GM19452 (cell line): ENCODE data around the gene RELN.
A peak's percentile ranks its signal among the peaks of the same experiment; 100 is the strongest.
"Not testable (repeated sequence)": the region's sequence is repeated elsewhere in the genome, so short reads cannot be mapped to it uniquely, and the experiment has no call there.

Experiments used
- ATAC-seq: cut with Tn5 transposase; IDR thresholded peaks from one replicate; pipeline ENCODE4 v1.9.1; 2021; ENCODE audit not compliant: unreplicated experiment

The RELN gene

GRCh38 chr7:103989200-103989784 is at the start of gene RELN:
TSS of gene RELN (minus strand) at chr7:103989658. CDS start at chr7:103989356, 302 bp downstream.
- no peak for ATAC-seq

GRCh38 chr7:104038136-104038535 is 48.7 kb upstream of the RELN start:
- no peak for ATAC-seq

- ATAC-seq = not testable (repeated sequence)
Observed at GRCh38 chr7:104036889-104037288, 47.4 kb upstream of the RELN start.

- ATAC-seq = no peak
Observed at GRCh38 chr7:104035351-104035750, 45.9 kb upstream of the RELN start.

- no peak for ATAC-seq
Observed at GRCh38 chr7:104034679-104035078, 45.2 kb upstream of the RELN start.

- no peak for ATAC-seq
Observed at GRCh38 chr7:104033837-104034236, 44.4 kb upstream of the RELN start.

- no peak for ATAC-seq
Observed at GRCh38 chr7:104032486-104032885, 43.0 kb upstream of the RELN start.

GRCh38 chr7:104029765-104030164 is 40.3 kb upstream of the RELN start:
- ATAC-seq = no peak

- ATAC-seq = no peak
Observed at GRCh38 chr7:104024632-104025031, 35.2 kb upstream of the RELN start.

GRCh38 chr7:104023100-104023499 is 33.6 kb upstream of the RELN start:
- ATAC-seq = no peak

- no peak for ATAC-seq
Observed at GRCh38 chr7:104018425-104018824, 29.0 kb upstream of the RELN start.

GRCh38 chr7:104017001-104017400 is 27.5 kb upstream of the RELN start:
- ATAC-seq = no peak

GRCh38 chr7:104012835-104013234 is 23.4 kb upstream of the RELN start:
- ATAC-seq = no peak

- no peak for ATAC-seq
Observed at GRCh38 chr7:104011829-104012228, 22.4 kb upstream of the RELN start.

- ATAC-seq = no peak
Observed at GRCh38 chr7:104010052-104010909, 20.8 kb upstream of the RELN start.

GRCh38 chr7:104008107-104008506 is 18.6 kb upstream of the RELN start:
- ATAC-seq = no peak

- ATAC-seq = no peak
Observed at GRCh38 chr7:104007614-104008013, 18.2 kb upstream of the RELN start.

GRCh38 chr7:104005197-104005596 is 15.7 kb upstream of the RELN start:
- ATAC-seq = no peak

- ATAC-seq = peak; percentile 79
Observed at GRCh38 chr7:103996639-103997038, 7.2 kb upstream of the RELN start.

GRCh38 chr7:103996017-103996551 is 6.6 kb upstream of the RELN start:
- ATAC-seq = no peak

- ATAC-seq = no peak
Observed at GRCh38 chr7:103995554-103995953, 6.1 kb upstream of the RELN start.

- no peak for ATAC-seq
Observed at GRCh38 chr7:103993551-103993950, 4.1 kb upstream of the RELN start.
